ENCODE measurements around the gene GPR139.

The GPR139 gene

GRCh38 chr16:20073203-20074098 lies at the start of gene GPR139:
Gene GPR139 (minus strand): TSS chr16:20073890. CDS start chr16:20073616, 274 bp downstream.
- DNase-seq = no peak

- no peak for DNase-seq
These were observed 48.3 kb upstream of the GPR139 start for GRCh38 chr16:20122011-20122410.

- DNase-seq = no peak
These were observed 40.7 kb upstream of the GPR139 start for GRCh38 chr16:20114356-20114755.

- DNase-seq = no peak
These were observed 37.5 kb upstream of the GPR139 start for GRCh38 chr16:20111143-20111542.

- no peak for DNase-seq
These were observed 33.4 kb upstream of the GPR139 start for GRCh38 chr16:20107083-20107482.

GRCh38 chr16:20104563-20105183 lies 31.0 kb upstream of the GPR139 start:
- no peak for DNase-seq

- no peak for DNase-seq
These were observed 28.8 kb upstream of the GPR139 start for GRCh38 chr16:20102521-20102920.

- DNase-seq = no peak
These were observed 28.3 kb upstream of the GPR139 start for GRCh38 chr16:20102021-20102420.

- DNase-seq = no peak
These were observed 25.7 kb upstream of the GPR139 start for GRCh38 chr16:20099375-20099774.

GRCh38 chr16:20094157-20094556 lies 20.5 kb upstream of the GPR139 start:
- no peak for DNase-seq

- DNase-seq = no peak
These were observed 15.7 kb upstream of the GPR139 start for GRCh38 chr16:20089246-20089965.

- no peak for DNase-seq
These were observed 11.0 kb upstream of the GPR139 start for GRCh38 chr16:20084624-20085226.

- DNase-seq = no peak
These were observed 5.4 kb upstream of the GPR139 start for GRCh38 chr16:20079106-20079505.

- DNase-seq = no peak
These were observed 1.6 kb upstream of the GPR139 start for GRCh38 chr16:20075243-20075642.

GRCh38 chr16:20074099-20074991 lies 655 bp upstream of the GPR139 start:
- no peak for DNase-seq

- no peak for DNase-seq
These were observed 852 bp downstream of the GPR139 start for GRCh38 chr16:20072874-20073202.

- DNase-seq = no peak
These were observed 1.4 kb downstream of the GPR139 start for GRCh38 chr16:20072146-20072873.

GRCh38 chr16:20064931-20065330 lies 8.8 kb downstream of the GPR139 start:
- DNase-seq = no peak

GRCh38 chr16:20064520-20064919 lies 9.2 kb downstream of the GPR139 start:
- no peak for DNase-seq

- DNase-seq = no peak
These were observed 12.6 kb downstream of the GPR139 start for GRCh38 chr16:20061132-20061531.

- no peak for DNase-seq
These were observed 17.3 kb downstream of the GPR139 start for GRCh38 chr16:20056436-20056835.

GRCh38 chr16:20053336-20053735 lies 20.4 kb downstream of the GPR139 start:
- DNase-seq = no peak

Data from activated gamma-delta T cell treated with Interleukin-2 at 50 U/mL for 16 hours (primary cell).